ENCODE data around the gene GPNMB.

GPNMB gene

DNA sequence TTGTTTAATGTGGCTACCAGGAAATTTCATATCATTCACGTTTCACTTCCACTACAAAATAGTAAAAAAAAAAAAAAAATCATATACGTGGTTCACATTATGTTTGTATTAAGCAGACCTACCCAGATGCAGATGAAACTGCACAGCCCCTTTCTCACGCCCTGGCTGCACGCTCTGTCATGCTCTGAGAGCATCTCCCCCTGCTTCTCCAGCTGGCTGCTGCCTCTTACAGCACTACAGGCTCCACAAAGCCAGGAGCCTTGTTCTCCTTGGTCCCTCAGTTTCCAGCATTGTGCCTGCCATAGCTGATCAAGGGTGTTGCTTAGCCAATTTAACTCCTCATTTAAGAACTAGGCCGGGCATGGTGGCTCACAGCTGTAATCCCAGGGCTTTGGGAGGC is 6.9 kb upstream of the GPNMB start:
- TF ChIP-seq, protein P1, sequence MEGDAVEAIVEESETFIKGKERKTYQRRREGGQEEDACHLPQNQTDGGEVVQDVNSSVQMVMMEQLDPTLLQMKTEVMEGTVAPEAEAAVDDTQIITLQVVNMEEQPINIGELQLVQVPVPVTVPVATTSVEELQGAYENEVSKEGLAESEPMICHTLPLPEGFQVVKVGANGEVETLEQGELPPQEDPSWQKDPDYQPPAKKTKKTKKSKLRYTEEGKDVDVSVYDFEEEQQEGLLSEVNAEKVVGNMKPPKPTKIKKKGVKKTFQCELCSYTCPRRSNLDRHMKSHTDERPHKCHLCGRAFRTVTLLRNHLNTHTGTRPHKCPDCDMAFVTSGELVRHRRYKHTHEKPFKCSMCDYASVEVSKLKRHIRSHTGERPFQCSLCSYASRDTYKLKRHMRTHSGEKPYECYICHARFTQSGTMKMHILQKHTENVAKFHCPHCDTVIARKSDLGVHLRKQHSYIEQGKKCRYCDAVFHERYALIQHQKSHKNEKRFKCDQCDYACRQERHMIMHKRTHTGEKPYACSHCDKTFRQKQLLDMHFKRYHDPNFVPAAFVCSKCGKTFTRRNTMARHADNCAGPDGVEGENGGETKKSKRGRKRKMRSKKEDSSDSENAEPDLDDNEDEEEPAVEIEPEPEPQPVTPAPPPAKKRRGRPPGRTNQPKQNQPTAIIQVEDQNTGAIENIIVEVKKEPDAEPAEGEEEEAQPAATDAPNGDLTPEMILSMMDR (IDR thresholded peaks at IDR 0.05) = no peak
- Histone ChIP-seq H3K27me3 (ENCODE audit: control insufficient read depth, insufficient read depth, low read length) (no peaks in the 10 kb centered on the region), H3K9ac (no peak overlapping the region)

DNA sequence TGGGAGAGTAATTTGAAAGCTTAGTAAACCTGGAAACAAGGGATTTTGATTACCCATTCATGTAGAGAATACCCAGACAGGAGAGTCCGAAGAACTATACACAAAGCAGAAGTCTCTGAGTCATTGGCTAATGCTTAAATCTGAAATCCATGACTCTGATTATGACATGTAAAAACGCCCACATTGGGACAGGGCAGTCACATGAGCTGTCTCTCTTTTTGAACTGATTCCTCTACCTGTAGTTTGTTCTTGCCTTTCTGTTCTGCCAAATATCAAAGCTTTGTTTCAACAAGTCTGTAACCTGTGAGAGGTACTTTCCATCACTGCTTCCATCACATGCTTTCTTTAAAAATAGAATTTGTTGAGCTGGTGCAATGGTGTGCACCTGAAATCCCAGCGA is 4.3 kb upstream of the GPNMB start:
- H3K79me2 ChIP-seq = no peaks in the 10 kb centered on the region
- H3K27me3 ChIP-seq (ENCODE audit: control insufficient read depth, insufficient read depth, low read length) = no peaks in the 10 kb centered on the region
- H3K4me3 ChIP-seq (ENCODE audit: low read depth, low read length) = no peak overlapping the region
- no peaks in the 10 kb centered on the region for H3K36me3 ChIP-seq (ENCODE audit: control insufficient read depth, insufficient read depth, low read length)
- no peak overlapping the region for H2AFZ ChIP-seq
- no peak overlapping the region for H3K27ac ChIP-seq
- no peak overlapping the region for H3K9ac ChIP-seq
- H3K4me1 ChIP-seq = no peaks in the 10 kb centered on the region
- TF ChIP-seq, protein P1 (IDR thresholded peaks at IDR 0.05) = no peak
- H3K4me2 ChIP-seq (ENCODE audit: low read length) = no peak overlapping the region
- H3K9me3 ChIP-seq (ENCODE audit: control insufficient read depth, low read length) = no peaks in the 10 kb centered on the region

More for the DNA sequence above, 6.9 kb upstream of the GPNMB start:
- no peaks in the 10 kb centered on the region for H3K79me2 ChIP-seq
- no peak overlapping the region for H3K27ac ChIP-seq
- no peaks in the 10 kb centered on the region for H3K4me1 ChIP-seq
- no peaks in the 10 kb centered on the region for H3K36me3 ChIP-seq (ENCODE audit: control insufficient read depth, insufficient read depth, low read length)
- no peak overlapping the region for H2AFZ ChIP-seq
- no peak overlapping the region for H3K4me3 ChIP-seq (ENCODE audit: low read depth, low read length)
- no peak overlapping the region for H3K4me2 ChIP-seq (ENCODE audit: low read length)
- no peaks in the 10 kb centered on the region for H3K9me3 ChIP-seq (ENCODE audit: control insufficient read depth, low read length)

DNA sequence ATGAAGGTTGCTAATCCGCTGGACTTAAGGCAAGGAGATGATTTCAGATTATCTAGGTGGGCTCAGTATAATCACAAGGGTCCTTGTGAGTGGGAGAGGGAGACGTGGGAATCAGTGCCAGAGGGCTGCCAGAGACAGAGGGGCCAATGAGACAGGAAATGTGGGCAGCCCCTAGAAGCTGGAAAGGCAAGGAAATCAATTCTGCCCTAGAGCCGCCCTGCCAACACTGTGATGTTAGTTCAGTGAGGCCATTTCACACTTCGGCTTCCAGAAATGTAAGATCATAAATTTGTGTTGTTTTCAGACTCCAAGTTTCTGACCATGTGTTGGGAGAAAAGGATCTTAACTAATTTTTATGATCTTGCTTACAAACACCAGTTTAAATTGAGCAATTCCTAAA is 3.6 kb upstream of the GPNMB start:
- H3K9ac ChIP-seq = no peak overlapping the region
- H3K9me3 ChIP-seq (ENCODE audit: control insufficient read depth, low read length) = no peaks in the 10 kb centered on the region
- H3K4me3 ChIP-seq (ENCODE audit: low read depth, low read length) = no peak overlapping the region
- no peaks in the 10 kb centered on the region for H3K4me1 ChIP-seq
- H3K36me3 ChIP-seq (ENCODE audit: control insufficient read depth, insufficient read depth, low read length) = no peaks in the 10 kb centered on the region
- H3K27ac ChIP-seq = no peak overlapping the region
- TF ChIP-seq, protein P1 (IDR thresholded peaks at IDR 0.05) = no peak
- H3K4me2 ChIP-seq (ENCODE audit: low read length) = no peak overlapping the region
- peaks cover under 1% of the 10 kb centered on the region for H3K27me3 ChIP-seq (ENCODE audit: control insufficient read depth, insufficient read depth, low read length)
- no peaks in the 10 kb centered on the region for H3K79me2 ChIP-seq
- H2AFZ ChIP-seq = no peak overlapping the region

DNA sequence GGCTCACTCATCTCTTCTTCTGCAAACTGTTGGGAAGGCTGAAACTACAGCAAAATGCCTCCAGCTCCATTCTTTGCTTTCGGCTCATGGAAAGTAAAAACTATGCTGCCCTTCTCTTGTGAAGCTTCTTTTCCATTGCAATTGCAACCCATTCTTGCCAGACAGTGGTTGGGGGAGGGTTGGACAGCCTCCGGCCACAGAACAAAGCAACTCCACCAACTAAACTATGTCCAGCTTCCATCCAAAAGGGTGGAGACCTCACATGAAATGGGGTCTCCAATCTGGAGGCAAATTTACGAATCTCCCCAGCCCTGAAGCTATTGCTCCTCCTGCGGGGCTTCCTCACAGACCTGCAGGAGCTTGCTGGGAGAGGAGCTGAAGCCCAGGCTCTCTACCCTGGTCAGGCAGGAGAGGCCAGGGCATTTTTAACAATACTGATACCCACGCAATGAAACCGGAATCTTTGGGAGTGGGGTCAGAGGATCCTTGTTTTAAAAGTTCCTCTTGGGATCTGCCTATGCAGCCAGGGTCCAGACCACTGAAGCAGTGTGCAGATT is 549 bp downstream of the GPNMB start:
- H2AFZ ChIP-seq = peak overlapping the region; percentile 38
- H3K4me3 ChIP-seq (ENCODE audit: low read depth, low read length) = no peak overlapping the region
- peak overlapping the region; percentile 9 for H3K4me2 ChIP-seq (ENCODE audit: low read length)
- no peaks in the 10 kb centered on the region for H3K4me1 ChIP-seq
- no peaks in the 10 kb centered on the region for H3K79me2 ChIP-seq
- no peak overlapping the region for H3K27ac ChIP-seq
- TF ChIP-seq, protein P1 (IDR thresholded peaks at IDR 0.05) = no peak
- no peaks in the 10 kb centered on the region for H3K9me3 ChIP-seq (ENCODE audit: control insufficient read depth, low read length)
- H3K9ac ChIP-seq = no peak overlapping the region
- peaks cover 3% of the 10 kb centered on the region for H3K27me3 ChIP-seq (ENCODE audit: control insufficient read depth, insufficient read depth, low read length)
- H3K36me3 ChIP-seq (ENCODE audit: control insufficient read depth, insufficient read depth, low read length) = no peaks in the 10 kb centered on the region

DNA sequence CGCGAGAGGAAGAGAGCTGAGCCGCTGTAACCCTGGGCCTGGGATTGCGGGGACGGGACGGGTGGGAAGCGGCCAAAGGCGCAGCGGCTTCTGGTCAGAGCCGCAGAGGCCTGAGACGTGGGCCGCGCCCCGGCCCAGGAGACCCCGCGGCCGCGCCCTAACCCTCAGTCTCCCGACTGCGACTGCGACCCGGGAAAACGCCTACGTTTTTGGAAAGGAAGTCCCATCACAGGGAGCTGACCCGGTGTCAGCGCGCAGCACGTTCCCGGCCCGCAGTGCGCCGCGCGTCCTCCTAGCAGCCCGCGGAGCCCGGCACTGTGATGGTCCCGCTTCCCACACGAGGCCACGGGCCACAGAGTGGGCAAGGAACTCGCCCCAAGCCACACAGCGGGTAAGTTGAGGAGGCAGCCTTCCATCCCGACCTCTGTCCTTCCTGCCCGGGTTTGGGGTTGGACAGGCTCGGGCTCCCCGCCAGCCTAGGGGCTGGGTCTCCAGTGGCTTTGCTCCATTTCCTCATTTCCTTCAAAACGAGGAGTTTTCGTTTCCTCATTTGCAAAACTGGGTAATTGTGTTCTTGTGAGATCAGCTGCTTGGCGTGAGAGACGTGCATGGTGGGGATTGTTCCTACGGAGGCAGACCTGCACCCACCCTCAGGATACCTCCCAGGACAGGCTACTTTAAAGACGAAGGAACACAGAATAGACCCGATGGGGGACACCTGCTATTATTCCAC is 1.2 kb downstream of the GPNMB start:
- peak overlapping the region; percentile 9 for H3K4me2 ChIP-seq (ENCODE audit: low read length)
- H2AFZ ChIP-seq = peak overlapping the region; percentile 38
- H3K79me2 ChIP-seq = no peaks in the 10 kb centered on the region
- no peak overlapping the region for H3K9ac ChIP-seq
- TF ChIP-seq, protein P1 (IDR thresholded peaks at IDR 0.05) = no peak
- no peaks in the 10 kb centered on the region for H3K36me3 ChIP-seq (ENCODE audit: control insufficient read depth, insufficient read depth, low read length)
- H3K27ac ChIP-seq = no peak overlapping the region
- no peaks in the 10 kb centered on the region for H3K9me3 ChIP-seq (ENCODE audit: control insufficient read depth, low read length)
- peaks cover 3% of the 10 kb centered on the region for H3K27me3 ChIP-seq (ENCODE audit: control insufficient read depth, insufficient read depth, low read length)
- no peaks in the 10 kb centered on the region for H3K4me1 ChIP-seq
- no peak overlapping the region for H3K4me3 ChIP-seq (ENCODE audit: low read depth, low read length)

Measured in parathyroid adenoma (tissue), 2 donors.